HCT116 (cell line): ENCODE results near the gene NIBAN1.

Experiments
- CEBPB ChIP-seq: IDR thresholded peaks from 2 replicates; pipeline ENCODE4 v1.6.1; 2012; ENCODE audit warnings: low read depth
- CTCF ChIP-seq, 3 experiments: fragments of 200-600 bp in 1 of 3; sonication (generic) in 1 of 3; IDR thresholded peaks in 2 of 3; conservative IDR thresholded peaks in 1 of 3; 2 replicates each; pipeline ENCODE4 v1.5.1; 2012 to 2017; ENCODE audit warnings: low read depth in 2 of 3, low read length in 2 of 3, antibody characterized with exemption in 1 of 3, borderline replicate concordance in 1 of 3, control low read depth in 1 of 3, mild to moderate bottlenecking in 1 of 3, mixed read lengths in 1 of 3, mixed run types in 1 of 3, moderate library complexity in 1 of 3; ENCODE audit not compliant: insufficient read depth in 1 of 3
- EGR1 ChIP-seq: IDR thresholded peaks from 2 replicates; pipeline ENCODE4 v1.6.1; 2012; ENCODE audit warnings: low read depth
- JUND ChIP-seq: IDR thresholded peaks from 2 replicates; pipeline ENCODE4 v1.6.1; 2012
- MAX ChIP-seq: IDR thresholded peaks from 2 replicates; pipeline ENCODE4 v1.6.1; 2012
- POLR2A ChIP-seq: IDR thresholded peaks from 2 replicates; pipeline ENCODE4 v1.7.0; 2011; ENCODE audit warnings: borderline replicate concordance; ENCODE audit not compliant: insufficient read depth, insufficient read length; ENCODE audit errors: extremely low read depth
- TCF7L2 ChIP-seq: IDR thresholded peaks from 2 replicates; pipeline ENCODE4 v1.7.0; 2011; ENCODE audit warnings: borderline replicate concordance, inconsistent platforms; ENCODE audit not compliant: insufficient read depth, insufficient read length; ENCODE audit errors: extremely low read depth
- YY1 ChIP-seq: IDR thresholded peaks from 2 replicates; pipeline ENCODE4 v1.6.1; 2011; ENCODE audit warnings: low read length, low read depth, moderate library complexity, mild to moderate bottlenecking; ENCODE audit not compliant: insufficient replicate concordance; ENCODE audit errors: extremely low read depth

GRCh38 chr1:184972315-184973055, 1.8 kb downstream of the NIBAN1 start:
- TF ChIP-seq JUND (no peak), YY1 (no peak), TCF7L2 (no peak), CTCF (IDR thresholded peaks at IDR 0.05 in 2 of 3, conservative IDR thresholded peaks at IDR 0.05 in 1 of 3; ENCODE audit: borderline replicate concordance in 1 of 3, insufficient read depth in 1 of 3, low read depth in 2 of 3, low read length in 2 of 3) (no peak), MAX (no peak), CEBPB (no peak), EGR1 (no peak), POLR2A (no peak)
